ENCODE results near the gene TANC1. TPM values are rescaled to one million over a fixed set of nuclear protein-coding genes. Genes with fewer than 3 reads are reported as not detected.

TANC1 gene
- total RNA-seq, 1 experiment from 2014 or later: 2.5 TPM

GRCh38 chr2:159119652-159120257, 151.3 kb downstream of the TANC1 start:
- Histone ChIP-seq H3K4me2 (ENCODE audit: insufficient read depth, insufficient read length, low read length) (no peak overlapping the region), H3K9me3 (ENCODE audit: control insufficient read depth, low read depth, low read length) (no peaks in the 10 kb centered on the region), H3K4me1 (ENCODE audit: insufficient read depth, low read length) (peaks cover 3% of the 10 kb centered on the region; the same call in 1 of the 2 replicates), H3K56ac (ENCODE audit: insufficient read length, low read depth, low read length) (no peak overlapping the region), H3K79me2 (ENCODE audit: insufficient read depth, low read length) (no peaks in the 10 kb centered on the region), H3K27me3 (ENCODE audit: insufficient read depth, low read length) (no peaks in the 10 kb centered on the region), H3K23me2 (ENCODE audit: insufficient read length, low read depth, low read length, poor library complexity, severe bottlenecking) (no peaks in the 10 kb centered on the region), H4K8ac (replicated peaks; ENCODE audit: insufficient read length, low read depth, low read length) (no peak overlapping the region), H2BK120ac (ENCODE audit: low read depth, low read length, poor library complexity, severe bottlenecking) (no peak overlapping the region), H3K4ac (ENCODE audit: low read depth, low read length) (no peak overlapping the region), H3T11ph (ENCODE audit: low read length) (no peak overlapping the region), H3K18ac (ENCODE audit: insufficient read length, low read depth, low read length) (peak overlapping the region; percentile 36), H3K9ac (ENCODE audit: extremely low read depth, insufficient read length, low read length) (no peak overlapping the region), H4K20me1 (ENCODE audit: control insufficient read depth, insufficient read depth, insufficient read length) (no peaks in the 10 kb centered on the region), H3K14ac (ENCODE audit: insufficient read depth, low read length) (no peak overlapping the region; the same call in 1 of the 2 replicates), H2AFZ (ENCODE audit: low read length) (no peak overlapping the region), H4K5ac (ENCODE audit: insufficient read length, low read depth, low read length) (no peak overlapping the region), H3K27ac (ENCODE audit: insufficient read length, low read depth, low read length) (no peak overlapping the region), H4K91ac (ENCODE audit: insufficient read length, low read depth, low read length) (no peak overlapping the region), H2AK5ac (ENCODE audit: insufficient read length, low read length) (peak overlapping the region; percentile 69), H2BK5ac (ENCODE audit: insufficient read length, low read length) (no peak overlapping the region), H3K23ac (ENCODE audit: insufficient read length, low read depth, low read length) (no peak overlapping the region), H3K79me1 (ENCODE audit: insufficient read depth, low read depth, low read length, poor library complexity, severe bottlenecking) (no peaks in the 10 kb centered on the region), H2BK20ac (ENCODE audit: low read depth, low read length, poor library complexity, severe bottlenecking) (no peak overlapping the region), H2BK15ac (ENCODE audit: low read depth, low read length) (peak overlapping the region; percentile 52; the same call in 1 of the 2 replicates), H2BK12ac (ENCODE audit: insufficient read length, low read depth, low read length) (no peak overlapping the region)
- no CpG with 5 or more reads among the region's 8 CpGs for WGBS (ENCODE audit: extremely low coverage, insufficient read length, low lambda C conversion rate)
- Mint-ChIP-seq H3K4me3 (no peak overlapping the region), H3K36me3 (ENCODE audit: insufficient read depth in 1 of 3, low read depth in 3 of 3) (no peaks in the 10 kb centered on the region; a peak in 1 of 7 replicates), H3K9me3 (no peaks in the 10 kb centered on the region), H3K27ac (no peak overlapping the region), H3K27me3 (ENCODE audit: low read depth) (no peaks in the 10 kb centered on the region), H3K4me1 (peaks cover 9 to 11% of the 10 kb centered on the region in 2 experiments)
- no peak for DNase-seq
- TF ChIP-seq CTCF (conservative IDR thresholded peaks at IDR 0.05): no peak
